Upper lobe of right lung (tissue), 1 donor: Measurements from ENCODE around the gene NMT2. TPM values are rescaled to one million over a fixed set of nuclear protein-coding genes. Genes with fewer than 3 reads are reported as not detected.

Experiments used
- ATAC-seq: fragments of 200-7000 bp; cut with Tn5 transposase; one replicate; pipeline ENCODE4 v1.9.1; 2020; ENCODE audit warnings: mild to moderate bottlenecking, moderate library complexity
- DNase-seq: peaks from one replicate; pipeline ENCODE4 v3.0.0-alpha.2; 2020
- H3K27ac ChIP-seq: fragments of 200-600 bp; one replicate; pipeline ENCODE4 v1.8.0; 2022
- H3K27me3 ChIP-seq: fragments of 200-600 bp; one replicate; pipeline ENCODE4 v1.8.0; 2022; ENCODE audit warnings: mild to moderate bottlenecking
- H3K36me3 ChIP-seq: fragments of 200-600 bp; one replicate; pipeline ENCODE4 v1.8.0; 2022
- H3K4me1 ChIP-seq: fragments of 200-600 bp; one replicate; pipeline ENCODE4 v1.8.0; 2022
- H3K4me3 ChIP-seq: fragments of 200-600 bp; one replicate; pipeline ENCODE4 v1.8.0; 2022; ENCODE audit warnings: mild to moderate bottlenecking
- H3K9me3 ChIP-seq: fragments of 200-600 bp; one replicate; pipeline ENCODE4 v1.8.0; 2022
- CTCF ChIP-seq: fragments of 200-600 bp; IDR thresholded peaks from one replicate; pipeline ENCODE4 v1.8.0; 2022; ENCODE audit warnings: antibody characterized with exemption
- intact Hi-C: fragments of 100-400 bp; cut with DNase I; formaldehyde crosslinking; loops from one replicate; pipeline ENCODE4 v1.11.0; 2022
- total RNA-seq: library from RNA; stranded (reverse); fragmentation: NEBNext Ultra II Directional; extraction: Animal tissue kit (Norgen Biotek cat#: 25700); gene quantifications from one replicate; pipeline ENCODE4 v1.2.1, GENCODE V29; 2021
- donor health status: DM: no; HTN: yes; CAD: no; lungs with severe emphysema.

The NMT2 gene
- total RNA-seq, 1 donor from 2014 or later, result 12.4 TPM

- no peak for TF ChIP-seq CTCF
- no peaks in the 10 kb centered on the region for H3K36me3 ChIP-seq
- no peaks in the 10 kb centered on the region for H3K27me3 ChIP-seq
- ATAC-seq (peak; percentile 95), DNase-seq (peak; percentile 98)
- H3K4me3 ChIP-seq, result peak overlapping the region; percentile 31
- intact Hi-C loops, result no loop called here
- no peaks in the 10 kb centered on the region for H3K9me3 ChIP-seq
- H3K4me1 ChIP-seq, result peaks cover 23% of the 10 kb centered on the region
- H3K27ac ChIP-seq, result peak overlapping the region; percentile 71
These were observed 477 bp upstream of the NMT2 start for GRCh38 chr10:15168786-15169554.

- no peaks in the 10 kb centered on the region for H3K36me3 ChIP-seq
- peak; percentile 16 for ATAC-seq
- H3K4me1 ChIP-seq, result peaks cover 23% of the 10 kb centered on the region
- peak; percentile 79 for DNase-seq
- peak; percentile 52 for TF ChIP-seq CTCF
- no peaks in the 10 kb centered on the region for H3K9me3 ChIP-seq
- intact Hi-C loops, result no loop called here
- H3K27ac ChIP-seq, result peak overlapping the region; percentile 85
- no peaks in the 10 kb centered on the region for H3K27me3 ChIP-seq
- peak overlapping the region; percentile 88 for H3K4me3 ChIP-seq
These were observed 842 bp downstream of the NMT2 start for GRCh38 chr10:15167411-15168290.

GRCh38 chr10:15166325-15166724, 2.2 kb downstream of the NMT2 start:
- ATAC-seq, result no peak
- DNase-seq, result no peak
- no peak for TF ChIP-seq CTCF
- Histone ChIP-seq H3K4me3 (no peak overlapping the region), H3K4me1 (peaks cover 23% of the 10 kb centered on the region), H3K36me3 (no peaks in the 10 kb centered on the region), H3K27ac (no peak overlapping the region), H3K9me3 (no peaks in the 10 kb centered on the region), H3K27me3 (no peaks in the 10 kb centered on the region)
- intact Hi-C loops, result no loop called here

- intact Hi-C loops, result no loop called here
- DNase-seq (no peak), ATAC-seq (no peak)
- H3K4me3 ChIP-seq, result no peak overlapping the region
- H3K4me1 ChIP-seq, result peaks cover 11% of the 10 kb centered on the region
- H3K27me3 ChIP-seq, result no peaks in the 10 kb centered on the region
- no peak overlapping the region for H3K27ac ChIP-seq
- H3K36me3 ChIP-seq, result no peaks in the 10 kb centered on the region
- H3K9me3 ChIP-seq, result no peaks in the 10 kb centered on the region
- no peak for TF ChIP-seq CTCF
These were observed 5.2 kb downstream of the NMT2 start for GRCh38 chr10:15163253-15163828.

GRCh38 chr10:15158972-15159371, 9.5 kb downstream of the NMT2 start:
- H3K36me3 ChIP-seq, result no peaks in the 10 kb centered on the region
- no peak for TF ChIP-seq CTCF
- H3K4me1 ChIP-seq, result no peaks in the 10 kb centered on the region
- H3K27ac ChIP-seq, result no peak overlapping the region
- no peak for ATAC-seq
- no peak overlapping the region for H3K4me3 ChIP-seq
- H3K9me3 ChIP-seq, result no peaks in the 10 kb centered on the region
- no peaks in the 10 kb centered on the region for H3K27me3 ChIP-seq
- DNase-seq, result no peak
- intact Hi-C loops, result no loop called here
